ENCODE results near the gene B3GAT1. TPM values are rescaled to one million over a fixed set of nuclear protein-coding genes. Genes with fewer than 3 reads are reported as not detected.

Gene B3GAT1
- total RNA-seq, 1 experiment from 2014 or later: 0.35 TPM

- Mint-ChIP-seq H3K4me1 (ENCODE audit: low read depth, unreplicated experiment) (no peaks in the 10 kb centered on the region), H3K4me3 (ENCODE audit: low read depth, unreplicated experiment) (no peak overlapping the region), H3K9me3 (ENCODE audit: low read depth, unreplicated experiment) (no peaks in the 10 kb centered on the region), H3K27ac (ENCODE audit: unreplicated experiment) (no peak overlapping the region), H3K27me3 (ENCODE audit: unreplicated experiment) (no peaks in the 10 kb centered on the region), H3K36me3 (ENCODE audit: insufficient read depth, unreplicated experiment) (peaks cover 4% of the 10 kb centered on the region)
- intact Hi-C loops (cut with micrococcal nuclease; ENCODE audit: unreplicated experiment): no loop called here
- CTCF ChIA-PET: no interaction called here
- no TSS peak for BruUV-seq (replicated peaks)
- no peak for DNase-seq
- TF ChIP-seq CTCF (IDR thresholded peaks at IDR 0.05; ENCODE audit: unreplicated experiment): no peak
Observed at GRCh38 chr11:134374891-134375550, 37.0 kb downstream of the B3GAT1 start.

- Mint-ChIP-seq H3K9me3 (ENCODE audit: low read depth, unreplicated experiment) (no peaks in the 10 kb centered on the region), H3K4me1 (ENCODE audit: low read depth, unreplicated experiment) (no peaks in the 10 kb centered on the region), H3K4me3 (ENCODE audit: low read depth, unreplicated experiment) (no peak overlapping the region), H3K36me3 (ENCODE audit: insufficient read depth, unreplicated experiment) (peaks cover 4% of the 10 kb centered on the region), H3K27ac (ENCODE audit: unreplicated experiment) (no peak overlapping the region), H3K27me3 (ENCODE audit: unreplicated experiment) (no peaks in the 10 kb centered on the region)
- no TSS peak for BruUV-seq (replicated peaks)
- DNase-seq: no peak
- TF ChIP-seq CTCF (IDR thresholded peaks at IDR 0.05; ENCODE audit: unreplicated experiment): no peak
- intact Hi-C loops (cut with micrococcal nuclease; ENCODE audit: unreplicated experiment): no loop called here
- CTCF ChIA-PET: no interaction called here
Observed at GRCh38 chr11:134374171-134374570, 37.9 kb downstream of the B3GAT1 start.

- CTCF ChIA-PET: no interaction called here
Observed at GRCh38 chr11:134373591-134374052, 38.4 kb downstream of the B3GAT1 start.

GRCh38 chr11:134372961-134373360, 39.1 kb downstream of the B3GAT1 start:
- Mint-ChIP-seq H3K27ac (ENCODE audit: unreplicated experiment) (no peak overlapping the region), H3K4me1 (ENCODE audit: low read depth, unreplicated experiment) (no peaks in the 10 kb centered on the region), H3K4me3 (ENCODE audit: low read depth, unreplicated experiment) (no peak overlapping the region), H3K27me3 (ENCODE audit: unreplicated experiment) (no peaks in the 10 kb centered on the region), H3K9me3 (ENCODE audit: low read depth, unreplicated experiment) (no peaks in the 10 kb centered on the region), H3K36me3 (ENCODE audit: insufficient read depth, unreplicated experiment) (peaks cover 4% of the 10 kb centered on the region)
- TF ChIP-seq CTCF (IDR thresholded peaks at IDR 0.05; ENCODE audit: unreplicated experiment): no peak
- CTCF ChIA-PET: no interaction called here
- intact Hi-C loops (cut with micrococcal nuclease; ENCODE audit: unreplicated experiment): no loop called here
- BruUV-seq (replicated peaks): no TSS peak
- DNase-seq: no peak

More at GRCh38 chr11:134373591-134374052, 38.4 kb downstream of the B3GAT1 start:
- no peak overlapping the region for H3K4me3 Mint-ChIP-seq (ENCODE audit: low read depth, unreplicated experiment)
- no peaks in the 10 kb centered on the region for H3K4me1 Mint-ChIP-seq (ENCODE audit: low read depth, unreplicated experiment)
- no peaks in the 10 kb centered on the region for H3K27me3 Mint-ChIP-seq (ENCODE audit: unreplicated experiment)
- H3K9me3 Mint-ChIP-seq (ENCODE audit: low read depth, unreplicated experiment): no peaks in the 10 kb centered on the region
- intact Hi-C loops (cut with micrococcal nuclease; ENCODE audit: unreplicated experiment): no loop called here
- DNase-seq: no peak
- H3K36me3 Mint-ChIP-seq (ENCODE audit: insufficient read depth, unreplicated experiment): peaks cover 4% of the 10 kb centered on the region
- no peak overlapping the region for H3K27ac Mint-ChIP-seq (ENCODE audit: unreplicated experiment)
- no TSS peak for BruUV-seq (replicated peaks)
- TF ChIP-seq CTCF (IDR thresholded peaks at IDR 0.05; ENCODE audit: unreplicated experiment): no peak
